H9 (cell line): ENCODE results near the gene MUC2. TPM values are rescaled to one million over a fixed set of nuclear protein-coding genes. Genes with fewer than 3 reads are reported as not detected.
A peak's percentile ranks its signal among the peaks of the same experiment; 100 is the strongest.

ENCODE experiments used
- DNase-seq: peaks from one replicate; pipeline ENCODE4 v3.0.0-alpha.2; 2017
- H2AFZ ChIP-seq: one replicate; pipeline ENCODE4 v1.6.1; 2013; ENCODE audit warnings: mild to moderate bottlenecking, low read length, control low read depth, moderate library complexity
- H2AK5ac ChIP-seq: 2 replicates; pipeline ENCODE4 v1.6.1; 2013; ENCODE audit warnings: low read length, control low read depth, mixed read lengths; ENCODE audit not compliant: insufficient read length
- H2BK120ac ChIP-seq: one replicate; pipeline ENCODE4 v1.6.1; 2013; ENCODE audit warnings: low read depth, mild to moderate bottlenecking, low read length, control low read depth, inconsistent platforms; ENCODE audit not compliant: poor library complexity, severe bottlenecking
- H2BK12ac ChIP-seq: 2 replicates; pipeline ENCODE4 v1.6.1; 2013; ENCODE audit warnings: low read length, control low read depth, mixed read lengths, low read depth; ENCODE audit not compliant: insufficient read length
- H2BK15ac ChIP-seq: 2 replicates; pipeline ENCODE4 v1.6.1; 2013; ENCODE audit warnings: low read depth, low read length, control low read depth
- H2BK20ac ChIP-seq: one replicate; pipeline ENCODE4 v1.6.1; 2013; ENCODE audit warnings: low read depth, mild to moderate bottlenecking, low read length, control low read depth, inconsistent platforms; ENCODE audit not compliant: poor library complexity, severe bottlenecking
- H2BK5ac ChIP-seq: 2 replicates; pipeline ENCODE4 v1.6.1; 2013; ENCODE audit warnings: low read length, control low read depth, mixed read lengths; ENCODE audit not compliant: insufficient read length
- H3K14ac ChIP-seq: 2 replicates; pipeline ENCODE4 v1.6.1; 2013; ENCODE audit warnings: low read length, control low read depth; ENCODE audit not compliant: insufficient read depth
- H3K18ac ChIP-seq: 2 replicates; pipeline ENCODE4 v1.6.1; 2013; ENCODE audit warnings: low read depth, mild to moderate bottlenecking, mixed read lengths, low read length, control low read depth; ENCODE audit not compliant: insufficient read length
- H3K23ac ChIP-seq: 2 replicates; pipeline ENCODE4 v1.6.1; 2013; ENCODE audit warnings: low read length, control low read depth, mixed read lengths, low read depth; ENCODE audit not compliant: insufficient read length
- H3K23me2 ChIP-seq: 2 replicates; pipeline ENCODE4 v1.6.1; 2013; ENCODE audit warnings: low read depth, mild to moderate bottlenecking, mixed read lengths, low read length, control low read depth; ENCODE audit not compliant: insufficient read length, poor library complexity, severe bottlenecking
- H3K27ac ChIP-seq: 2 replicates; pipeline ENCODE4 v1.5.1; 2013; ENCODE audit warnings: low read length, control low read depth, mixed read lengths, low read depth; ENCODE audit not compliant: insufficient read length
- H3K27me3 ChIP-seq: 2 replicates; pipeline ENCODE4 v1.6.1; 2013; ENCODE audit warnings: low read length, control low read depth, inconsistent platforms; ENCODE audit not compliant: insufficient read depth
- H3K4ac ChIP-seq: 2 replicates; pipeline ENCODE4 v1.6.1; 2013; ENCODE audit warnings: low read depth, mild to moderate bottlenecking, control low read depth, inconsistent platforms, low read length, moderate library complexity
- H3K4me1 ChIP-seq: 2 replicates; pipeline ENCODE4 v1.6.1; 2013; ENCODE audit warnings: low read length, control low read depth, inconsistent platforms; ENCODE audit not compliant: insufficient read depth
- H3K4me2 ChIP-seq: 2 replicates; pipeline ENCODE4 v1.6.1; 2013; ENCODE audit warnings: low read length, control low read depth, mixed read lengths; ENCODE audit not compliant: insufficient read length, insufficient read depth
- H3K56ac ChIP-seq: 2 replicates; pipeline ENCODE4 v1.6.1; 2013; ENCODE audit warnings: low read depth, mild to moderate bottlenecking, mixed read lengths, low read length, control low read depth; ENCODE audit not compliant: insufficient read length
- H3K79me1 ChIP-seq: 2 replicates; pipeline ENCODE4 v1.6.1; 2013; ENCODE audit warnings: low read depth, mild to moderate bottlenecking, moderate library complexity, low read length, control low read depth, inconsistent platforms; ENCODE audit not compliant: insufficient read depth, poor library complexity, severe bottlenecking
- H3K79me2 ChIP-seq: 2 replicates; pipeline ENCODE4 v1.6.1; 2013; ENCODE audit warnings: low read length, control low read depth, inconsistent platforms; ENCODE audit not compliant: insufficient read depth
- H3K9ac ChIP-seq: 2 replicates; pipeline ENCODE4 v1.6.1; 2013; ENCODE audit warnings: low read length, control low read depth, mixed read lengths; ENCODE audit not compliant: insufficient read length; ENCODE audit errors: extremely low read depth
- H3K9me3 ChIP-seq: one replicate; pipeline ENCODE4 v1.6.1; 2013; ENCODE audit warnings: low read depth, low read length, inconsistent platforms; ENCODE audit not compliant: control insufficient read depth
- H3T11ph ChIP-seq: one replicate; pipeline ENCODE4 v1.6.1; 2013; ENCODE audit warnings: mild to moderate bottlenecking, low read length, control low read depth, inconsistent platforms
- H4K20me1 ChIP-seq: one replicate; pipeline ENCODE4 v1.6.1; 2013; ENCODE audit not compliant: control insufficient read depth, insufficient read length, insufficient read depth
- H4K5ac ChIP-seq: 2 replicates; pipeline ENCODE4 v1.6.1; 2013; ENCODE audit warnings: low read depth, mild to moderate bottlenecking, mixed read lengths, low read length, control low read depth; ENCODE audit not compliant: insufficient read length
- H4K8ac ChIP-seq: replicated peaks from 2 replicates; pipeline ENCODE4 v1.6.1; 2013; ENCODE audit warnings: low read length, control low read depth, mixed read lengths, low read depth; ENCODE audit not compliant: insufficient read length
- H4K91ac ChIP-seq: 2 replicates; pipeline ENCODE4 v1.6.1; 2013; ENCODE audit warnings: low read depth, mild to moderate bottlenecking, moderate library complexity, mixed read lengths, low read length, control low read depth; ENCODE audit not compliant: insufficient read length
- H3K27ac Mint-ChIP-seq, 3 experiments: 2 replicates in 2 of 3; 3 replicates in 1 of 3; pipeline ENCODE4 v1.8.0; 2020 to 2021; ENCODE audit warnings: mixed read lengths in 3 of 3, mild to moderate bottlenecking in 1 of 3, moderate library complexity in 1 of 3
- H3K27me3 Mint-ChIP-seq: 2 replicates; pipeline ENCODE4 v1.8.0; 2021; ENCODE audit warnings: low read depth, mild to moderate bottlenecking, moderate library complexity, mixed read lengths
- H3K36me3 Mint-ChIP-seq, 3 experiments: 2 replicates in 2 of 3; 3 replicates in 1 of 3; pipeline ENCODE4 v1.8.0; 2020 to 2021; ENCODE audit warnings: low read depth in 3 of 3, mixed read lengths in 3 of 3; ENCODE audit not compliant: insufficient read depth in 1 of 3
- H3K4me1 Mint-ChIP-seq, 2 experiments: 2 replicates each; pipeline ENCODE4 v1.8.0; 2020; ENCODE audit warnings: mixed read lengths in 2 of 2
- H3K4me3 Mint-ChIP-seq, 2 experiments: 2 replicates in 1 of 2; 3 replicates in 1 of 2; pipeline ENCODE4 v1.8.0; 2020 to 2021; ENCODE audit warnings: mild to moderate bottlenecking in 2 of 2, mixed read lengths in 2 of 2, moderate library complexity in 1 of 2
- H3K9me3 Mint-ChIP-seq, 2 experiments: 2 replicates in 1 of 2; 3 replicates in 1 of 2; pipeline ENCODE4 v1.8.0; 2020; ENCODE audit warnings: mild to moderate bottlenecking in 2 of 2, mixed read lengths in 2 of 2, moderate library complexity in 1 of 2
- WGBS: extraction: QIAGEN DNeasy Blood & Tissue Kit; methylation state at CpG from one replicate; pipeline ENCODE4 v1.1.7; 2013; ENCODE audit warnings: missing lambda C conversion rate, low lambda C conversion rate, mixed read lengths; ENCODE audit not compliant: insufficient read length; ENCODE audit errors: extremely low coverage; 5-methylcytosine and 5-hydroxymethylcytosine counted together
- total RNA-seq: library from RNA; stranded (reverse); gene quantifications from 2 replicates; pipeline ENCODE4 v1.2.1, GENCODE V29; 2021
- TF ChIP-seq, protein P1 (sequence below): fragments of 200-600 bp; sonication (generic); conservative IDR thresholded peaks from 3 replicates; pipeline ENCODE4 v1.8.0; 2021; ENCODE audit warnings: antibody characterized with exemption, mild to moderate bottlenecking

MUC2 gene
- total RNA-seq, 1 experiment from 2014 or later: not detected

DNA sequence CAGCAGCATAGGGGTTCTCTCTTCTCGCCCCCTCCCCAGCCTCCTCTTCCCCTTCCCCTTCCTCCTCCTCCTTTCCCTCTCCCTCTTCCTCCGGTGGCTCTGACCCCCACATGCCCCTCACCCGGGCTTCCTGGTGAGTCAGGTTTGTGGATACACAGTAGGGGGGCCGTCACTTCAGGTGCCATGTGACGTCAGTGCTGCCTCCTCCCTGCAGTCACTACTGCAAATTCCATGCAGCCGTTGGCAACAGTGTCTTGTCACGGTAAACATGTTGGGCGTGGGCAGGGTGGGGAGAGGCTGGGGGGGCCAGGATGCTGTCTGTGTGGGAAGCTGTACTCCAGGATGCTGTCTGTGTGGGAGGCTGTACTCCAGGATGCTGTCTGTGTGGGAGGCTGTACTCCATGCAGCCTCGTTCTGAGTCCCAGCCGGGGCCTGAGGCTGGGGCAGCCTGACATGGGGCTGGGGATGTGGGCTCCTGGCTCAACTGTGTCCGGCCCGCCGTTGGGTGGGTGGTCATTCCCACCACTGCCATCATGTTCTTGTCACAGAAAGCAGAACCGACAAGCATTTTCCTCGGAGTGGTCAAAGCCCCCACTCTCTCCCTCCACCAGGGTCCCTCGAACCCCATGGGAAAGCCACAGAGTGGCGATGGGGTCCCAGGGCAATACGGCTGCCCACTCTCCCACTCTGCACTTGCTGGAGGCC lies 2.4 kb upstream of the MUC2 start:
- Histone ChIP-seq H2BK120ac (no peak overlapping the region), H3K18ac (no peak overlapping the region), H2BK20ac (no peak overlapping the region), H3K4me1 (no peaks in the 10 kb centered on the region), H2BK12ac (no peak overlapping the region), H3K27ac (no peak overlapping the region), H3K4me2 (no peak overlapping the region), H3K79me1 (no peaks in the 10 kb centered on the region), H3K14ac (no peak overlapping the region), H3K27me3 (no peaks in the 10 kb centered on the region), H2BK5ac (no peak overlapping the region), H3K9me3 (no peaks in the 10 kb centered on the region), H3K23ac (no peak overlapping the region), H3K4ac (no peak overlapping the region), H3K79me2 (no peaks in the 10 kb centered on the region), H3T11ph (no peak overlapping the region), H2AFZ (no peak overlapping the region), H2BK15ac (no peak overlapping the region), H3K56ac (no peak overlapping the region), H3K23me2 (no peaks in the 10 kb centered on the region), H4K91ac (no peak overlapping the region), H4K5ac (no peak overlapping the region), H4K8ac (no peak overlapping the region), H3K9ac (no peak overlapping the region), H2AK5ac (no peak overlapping the region), H4K20me1 (no peaks in the 10 kb centered on the region)
- Mint-ChIP-seq H3K9me3 (peaks cover 2 to 3% of the 10 kb centered on the region in 2 experiments; a peak in 2 of 5 replicates), H3K27me3 (peaks cover 8% of the 10 kb centered on the region), H3K36me3 (no peaks in the 10 kb centered on the region), H3K4me1 (peaks cover 3 to 5% of the 10 kb centered on the region in 2 experiments; a peak in 3 of 4 replicates), H3K4me3 (no peak overlapping the region), H3K27ac (peak overlapping the region in 1 of 3 experiments; percentile 85; a peak in 1 of 7 replicates)
- TF ChIP-seq, protein P1, sequence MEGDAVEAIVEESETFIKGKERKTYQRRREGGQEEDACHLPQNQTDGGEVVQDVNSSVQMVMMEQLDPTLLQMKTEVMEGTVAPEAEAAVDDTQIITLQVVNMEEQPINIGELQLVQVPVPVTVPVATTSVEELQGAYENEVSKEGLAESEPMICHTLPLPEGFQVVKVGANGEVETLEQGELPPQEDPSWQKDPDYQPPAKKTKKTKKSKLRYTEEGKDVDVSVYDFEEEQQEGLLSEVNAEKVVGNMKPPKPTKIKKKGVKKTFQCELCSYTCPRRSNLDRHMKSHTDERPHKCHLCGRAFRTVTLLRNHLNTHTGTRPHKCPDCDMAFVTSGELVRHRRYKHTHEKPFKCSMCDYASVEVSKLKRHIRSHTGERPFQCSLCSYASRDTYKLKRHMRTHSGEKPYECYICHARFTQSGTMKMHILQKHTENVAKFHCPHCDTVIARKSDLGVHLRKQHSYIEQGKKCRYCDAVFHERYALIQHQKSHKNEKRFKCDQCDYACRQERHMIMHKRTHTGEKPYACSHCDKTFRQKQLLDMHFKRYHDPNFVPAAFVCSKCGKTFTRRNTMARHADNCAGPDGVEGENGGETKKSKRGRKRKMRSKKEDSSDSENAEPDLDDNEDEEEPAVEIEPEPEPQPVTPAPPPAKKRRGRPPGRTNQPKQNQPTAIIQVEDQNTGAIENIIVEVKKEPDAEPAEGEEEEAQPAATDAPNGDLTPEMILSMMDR: no peak
- no CpG with 5 or more reads among the region's 18 CpGs for WGBS
- no peak for DNase-seq
